Stimulated activated CD4-positive, alpha-beta T cell treated with anti-CD3 and anti-CD28 coated beads, Interleukin-15, amount 100 ng/mL, for 1 hour (primary cell): ENCODE data around the gene TESK2.
"Not testable (repeated sequence)": the region's sequence is repeated elsewhere in the genome, so short reads cannot be mapped to it uniquely, and the experiment has no call there.

ENCODE experiments used
- DNase-seq, 2 donors: peaks; one replicate each; pipeline ENCODE4 v3.0.0-alpha.2; 2020; ENCODE audit warnings: low read depth in 1 of 2, low spot score in 1 of 2

The TESK2 gene

DNA sequence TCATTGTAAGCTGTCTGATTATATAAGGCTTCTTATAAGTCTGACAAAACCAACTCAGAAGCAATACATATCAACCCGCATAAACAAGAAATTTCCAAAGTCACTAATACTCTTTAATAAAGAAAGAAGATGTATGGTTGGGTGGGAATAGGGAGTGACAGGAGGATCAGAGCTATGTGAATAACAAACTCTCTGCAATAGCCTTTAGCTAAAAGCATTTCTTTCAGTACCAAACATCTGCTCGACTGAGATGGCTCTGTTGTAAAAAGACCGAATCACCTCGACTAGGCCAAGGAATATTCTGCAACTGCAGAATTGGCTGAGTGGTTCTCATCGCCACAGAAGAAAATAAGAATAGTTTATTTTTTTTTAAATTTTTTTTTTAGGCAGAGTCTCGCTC lies 111.4 kb downstream of the TESK2 start:
- no peak for DNase-seq

DNA sequence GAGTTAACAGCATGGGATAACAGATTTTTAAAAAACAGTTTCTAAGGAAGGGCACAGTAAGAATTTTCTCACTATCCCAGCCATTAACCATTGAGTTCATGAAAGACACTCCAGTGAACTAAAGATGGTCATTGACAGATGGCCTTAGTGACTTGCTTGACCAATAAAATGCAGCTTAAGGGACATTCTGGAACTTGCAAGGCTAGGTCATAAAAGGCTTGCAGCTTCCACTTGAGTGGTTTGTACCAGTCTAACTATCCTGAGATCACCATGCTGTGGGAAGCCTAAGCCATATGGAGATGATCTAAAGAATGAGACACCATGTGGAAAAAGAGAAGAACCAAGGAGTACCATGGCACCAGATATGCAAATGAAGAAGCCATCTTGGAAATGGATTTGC lies 112.8 kb downstream of the TESK2 start:
- DNase-seq: no peak

DNA sequence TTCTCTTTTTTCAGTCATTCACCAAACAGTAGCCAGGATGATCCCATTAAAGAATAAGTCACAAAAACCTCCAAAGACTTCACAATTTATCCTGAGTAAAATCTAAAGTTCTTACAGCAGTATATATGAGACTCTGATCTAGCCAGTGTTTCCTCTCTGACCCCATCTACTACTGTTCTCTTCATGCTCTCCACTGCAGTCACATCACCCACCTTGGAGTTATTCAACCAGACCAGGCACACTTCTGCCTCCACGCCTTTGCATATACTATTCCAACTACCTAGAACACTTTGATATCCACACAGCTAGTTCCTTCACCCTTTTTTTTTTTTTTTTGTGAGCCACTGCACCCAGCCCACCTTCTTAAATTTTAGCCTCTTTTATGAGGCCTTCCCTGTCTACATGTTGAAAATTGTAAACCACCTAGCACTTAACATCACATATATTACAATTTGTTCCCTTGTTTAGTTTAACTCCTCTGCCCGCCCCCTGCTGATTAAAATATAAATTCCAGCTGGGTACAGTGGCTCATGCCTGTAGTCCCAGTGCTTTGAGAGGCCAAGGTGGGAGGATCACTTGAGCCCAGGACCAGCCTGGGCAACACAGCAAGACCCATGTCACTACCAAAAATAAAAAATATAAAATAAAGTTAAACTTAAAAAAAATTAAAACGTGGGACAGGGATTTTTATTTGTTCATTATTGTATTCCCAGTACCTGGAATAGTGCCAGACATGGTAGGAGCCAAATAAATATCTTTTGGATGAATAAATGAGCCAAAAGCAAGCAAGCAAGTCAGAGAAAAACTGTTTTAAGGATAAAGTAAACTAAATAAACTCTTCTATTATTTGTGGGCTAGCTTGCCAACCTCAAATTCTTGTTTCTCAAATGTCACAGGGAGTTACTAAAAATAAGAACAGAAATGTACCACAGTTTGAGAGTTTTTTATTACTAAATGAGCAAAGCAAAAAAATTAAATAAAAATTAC lies 115.6 kb downstream of the TESK2 start:
- no peak for DNase-seq

DNA sequence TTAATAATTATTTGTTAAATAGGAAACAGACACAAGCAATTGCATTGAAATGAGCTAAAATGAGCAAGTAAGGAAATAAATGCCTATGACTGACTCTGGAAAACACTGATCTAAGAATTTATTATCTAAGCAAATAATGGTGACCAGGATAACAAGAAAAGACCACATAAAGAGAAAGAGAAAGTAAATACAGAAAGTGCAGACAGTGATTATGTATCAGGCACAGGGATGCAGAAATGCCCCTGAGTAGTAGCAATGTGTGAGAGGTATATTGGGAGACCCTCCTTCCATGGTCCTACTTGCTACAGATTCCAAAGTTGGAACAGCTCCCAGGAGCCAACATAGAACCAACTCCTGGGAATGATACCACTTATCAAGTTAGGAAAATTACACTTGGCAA lies 117.4 kb downstream of the TESK2 start:
- DNase-seq: no peak

DNA sequence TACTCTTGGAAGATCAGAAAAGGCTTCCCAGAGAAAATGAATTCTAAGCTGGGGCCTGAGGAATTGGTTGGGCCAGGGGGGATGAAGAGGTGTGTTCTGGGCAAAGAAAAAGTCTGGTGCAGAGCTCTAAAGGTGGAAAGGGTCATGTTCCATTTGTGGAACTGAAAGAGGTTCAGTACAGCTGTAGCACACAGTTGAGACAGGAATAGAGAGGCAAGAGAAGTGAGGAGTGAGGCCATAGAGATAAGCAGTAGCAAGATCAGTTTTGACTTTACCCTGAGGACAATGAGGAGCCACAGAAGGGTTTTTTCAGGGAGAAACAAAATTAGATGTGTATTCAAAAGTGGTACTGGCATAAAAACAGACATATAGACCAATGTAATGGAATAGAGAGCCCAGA lies 120.4 kb downstream of the TESK2 start:
- no peak for DNase-seq

DNA sequence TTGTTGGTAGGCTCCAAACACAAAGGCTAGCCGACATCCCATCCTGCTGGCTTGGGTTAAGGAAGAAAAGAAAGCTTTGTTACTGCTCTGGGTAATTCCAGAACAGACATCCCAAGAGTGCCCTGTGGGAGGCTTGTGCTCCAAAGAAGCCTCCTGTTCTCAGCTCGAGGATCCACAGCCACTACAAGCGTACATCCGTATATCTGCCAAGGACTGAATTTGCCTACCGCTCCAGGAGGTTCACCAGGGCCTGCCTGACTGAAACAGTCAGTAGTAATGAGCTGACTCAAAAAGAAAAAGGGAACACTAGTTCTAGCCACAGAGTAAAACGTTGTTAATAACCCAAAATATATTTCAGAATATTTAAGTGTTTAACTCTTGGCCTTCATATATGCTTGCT lies 125.9 kb downstream of the TESK2 start:
- DNase-seq: no peak

DNA sequence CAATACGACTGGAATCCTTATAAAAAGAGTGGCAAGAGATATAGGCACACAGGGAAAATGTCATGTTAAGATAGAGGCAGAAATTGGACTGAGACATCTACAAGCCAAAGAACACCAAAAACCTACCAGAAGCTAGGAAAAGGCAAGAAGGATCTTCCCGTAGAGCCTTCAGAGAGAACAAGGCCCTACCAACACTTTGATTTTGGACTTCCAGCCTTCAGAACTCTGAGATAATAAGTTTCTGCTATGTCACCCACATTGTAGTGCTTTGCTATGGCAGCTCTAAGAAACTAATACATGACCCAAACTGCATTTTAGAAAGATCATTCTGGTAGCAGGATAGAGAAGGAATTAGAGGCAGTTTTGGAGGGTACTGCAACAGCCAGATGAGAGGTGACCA lies 126.7 kb downstream of the TESK2 start:
- no peak for DNase-seq

DNA sequence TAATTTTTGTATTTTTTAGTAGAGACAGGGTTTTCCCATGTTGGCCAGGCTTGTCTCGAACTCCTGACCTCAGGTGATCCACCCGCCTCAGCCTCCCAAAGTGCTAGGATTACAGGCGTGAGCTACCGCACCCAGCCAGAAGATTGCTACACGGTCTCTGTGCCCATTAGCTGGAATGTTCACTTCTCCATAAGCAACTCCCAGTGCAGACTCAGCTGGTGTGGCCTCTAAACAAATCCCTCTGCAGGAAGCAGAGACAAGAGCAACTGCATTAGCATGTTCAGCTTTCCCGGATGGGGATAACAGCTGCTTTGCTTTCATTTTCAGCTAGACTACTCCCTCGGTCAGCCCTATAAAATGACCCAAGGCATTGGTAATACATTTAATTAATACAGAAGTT lies 130.0 kb downstream of the TESK2 start:
- not testable (repeated sequence) for DNase-seq

DNA sequence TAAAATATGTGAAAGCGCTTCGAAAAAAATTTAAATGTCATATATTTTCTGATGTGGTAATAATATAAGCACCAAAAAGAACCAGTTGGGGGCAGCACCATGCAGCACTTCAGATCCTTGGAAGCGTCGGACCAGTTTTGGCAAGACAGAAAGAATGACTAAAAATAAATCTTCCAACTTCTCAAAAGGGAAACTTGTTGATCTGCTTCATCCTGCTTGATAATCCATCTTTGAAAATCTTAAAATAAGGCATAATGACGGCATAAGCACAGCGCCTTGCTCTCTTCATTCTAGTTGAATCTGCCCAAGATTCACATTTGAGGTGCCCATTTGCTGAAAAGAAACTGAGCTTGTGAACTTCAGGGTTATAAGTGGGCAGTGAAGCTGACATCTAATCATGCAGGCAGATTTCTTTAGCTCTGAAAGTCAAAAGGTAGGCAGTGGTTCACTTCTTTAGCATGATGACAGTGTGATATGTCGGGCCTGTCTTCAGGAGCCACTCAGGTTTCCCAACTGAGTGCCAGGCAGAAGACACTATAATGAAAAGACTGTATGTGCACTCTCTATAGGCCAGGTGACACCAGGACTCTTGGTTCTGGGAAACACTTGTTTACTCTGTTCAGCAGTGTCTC lies 131.0 kb downstream of the TESK2 start:
- no peak for DNase-seq

DNA sequence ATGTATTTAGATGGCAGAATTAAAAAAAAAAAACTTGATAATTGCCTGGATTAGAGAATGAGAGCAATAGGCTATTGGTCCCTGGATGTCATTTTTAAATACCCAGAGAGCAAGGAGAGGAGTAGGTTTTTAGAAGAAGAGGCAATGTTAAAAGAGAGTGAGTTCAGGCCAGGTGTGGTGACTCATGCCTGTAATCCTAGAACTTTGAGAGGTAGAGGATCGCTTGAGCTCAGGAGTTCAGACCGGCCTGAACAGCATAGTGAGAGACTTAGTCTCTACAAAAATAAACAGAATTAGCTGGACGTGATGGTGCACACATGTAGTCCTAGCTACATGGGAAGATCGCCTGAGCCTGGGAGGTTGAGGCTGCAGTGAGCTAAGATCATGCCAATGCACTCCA lies 134.8 kb downstream of the TESK2 start:
- no peak for DNase-seq

DNA sequence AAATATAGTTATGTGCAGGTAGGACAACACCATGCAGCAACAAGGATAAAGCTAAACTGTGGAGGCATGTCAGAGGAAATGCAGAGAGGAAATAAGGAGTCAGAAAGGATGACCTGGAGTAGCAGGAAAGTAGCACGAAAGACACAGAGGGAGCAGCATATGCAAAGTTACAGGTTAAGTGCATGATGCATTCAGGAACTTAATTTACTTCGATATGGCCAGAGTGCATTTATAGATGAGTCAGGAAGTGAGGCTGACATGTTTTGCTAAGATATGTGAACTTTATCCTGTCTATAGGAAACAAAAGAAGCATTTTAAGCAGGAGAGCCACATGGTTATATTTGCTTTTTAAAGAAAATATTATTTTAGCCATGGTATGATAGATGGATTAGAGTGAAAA lies 135.3 kb downstream of the TESK2 start:
- no peak for DNase-seq

DNA sequence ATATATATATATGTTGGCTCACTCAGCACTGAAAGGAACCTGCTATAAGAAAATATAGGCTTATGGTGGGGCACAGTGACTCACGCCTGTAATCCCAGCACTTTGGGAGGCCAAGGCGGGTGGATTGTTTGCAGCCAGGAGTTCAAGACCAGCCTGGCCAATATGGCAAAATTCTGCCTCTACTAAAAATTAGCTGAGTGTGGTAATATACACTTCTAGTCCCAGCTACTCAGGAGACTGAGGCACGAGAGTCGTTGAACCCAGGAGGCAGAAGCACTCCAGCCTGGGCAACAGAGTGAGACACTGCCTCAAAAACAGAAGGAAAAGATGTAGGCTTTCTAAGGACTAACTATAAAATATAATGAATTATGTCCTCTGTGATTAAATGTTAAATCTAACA lies 136.1 kb downstream of the TESK2 start:
- no peak for DNase-seq

DNA sequence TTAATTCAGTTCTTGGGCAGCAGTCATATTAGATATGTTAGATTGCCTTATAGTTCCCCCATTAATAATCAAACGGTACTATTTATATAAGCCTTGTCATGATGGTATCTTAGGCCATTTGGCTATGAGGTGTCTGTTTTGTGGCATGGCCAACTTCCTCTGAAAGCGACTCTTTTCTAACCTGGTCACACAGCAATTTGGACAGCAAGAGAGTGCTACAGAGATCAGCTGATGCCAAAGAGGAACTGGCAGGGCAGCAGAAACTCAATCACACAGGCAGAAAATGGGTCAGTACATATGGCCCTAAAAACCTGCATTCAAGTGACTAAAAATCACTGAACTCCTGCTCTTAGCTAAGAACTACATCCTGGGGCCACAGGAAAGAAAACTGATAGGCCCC lies 137.3 kb downstream of the TESK2 start:
- DNase-seq: no peak

DNA sequence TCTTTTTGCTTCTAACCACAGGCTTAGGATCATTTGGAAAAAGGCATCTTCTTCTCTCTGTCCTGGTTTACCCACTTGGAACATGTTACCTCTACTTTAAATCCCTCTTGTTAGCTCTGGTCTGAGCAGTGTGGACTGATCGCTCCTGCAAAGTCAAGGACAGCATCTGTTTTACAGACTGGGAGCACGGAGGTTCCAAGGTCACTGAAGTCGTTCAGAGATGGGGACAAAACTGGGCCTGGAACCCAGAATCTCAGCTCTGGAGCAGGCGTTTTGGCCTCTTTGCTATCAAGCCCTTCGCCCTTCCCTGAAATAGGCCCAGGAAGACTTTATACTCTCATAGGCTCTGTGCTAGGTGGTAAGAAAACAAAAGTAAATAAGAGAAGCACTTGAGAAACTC lies 139.5 kb downstream of the TESK2 start:
- no peak for DNase-seq

DNA sequence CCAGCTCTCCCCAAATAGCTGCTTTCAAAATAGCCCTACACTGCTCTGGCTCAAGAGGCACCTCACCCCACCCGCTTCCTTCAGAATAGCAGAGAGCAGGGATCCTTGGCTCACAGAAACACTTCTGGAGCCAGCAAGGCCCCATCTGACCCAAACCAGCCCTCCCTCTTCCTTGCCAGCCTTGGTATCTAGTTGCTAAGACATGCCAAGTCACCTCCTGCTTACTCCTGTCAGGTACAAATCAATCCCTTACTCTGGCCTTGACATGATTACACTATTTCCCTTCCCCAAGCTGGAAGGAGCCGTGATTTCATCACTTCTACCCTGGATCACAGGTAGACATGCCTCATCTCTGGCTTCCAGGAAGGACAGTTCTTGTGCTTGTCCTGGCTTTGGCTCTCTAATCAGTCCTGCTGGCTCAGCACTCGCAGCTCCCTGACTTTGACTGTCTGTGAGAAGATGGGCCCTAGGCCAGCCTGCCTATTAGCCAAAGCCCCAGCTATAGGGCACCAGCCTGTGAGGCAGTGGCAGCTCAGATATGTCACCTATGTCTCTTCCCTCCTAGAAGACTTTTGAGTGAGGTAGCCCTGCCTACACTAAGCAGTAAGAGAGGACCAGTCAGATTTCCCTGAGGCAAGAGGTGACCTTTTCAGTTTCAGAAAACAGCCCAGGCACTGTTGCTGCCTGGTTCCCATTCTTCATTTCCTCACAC lies 141.8 kb downstream of the TESK2 start:
- DNase-seq: no peak

DNA sequence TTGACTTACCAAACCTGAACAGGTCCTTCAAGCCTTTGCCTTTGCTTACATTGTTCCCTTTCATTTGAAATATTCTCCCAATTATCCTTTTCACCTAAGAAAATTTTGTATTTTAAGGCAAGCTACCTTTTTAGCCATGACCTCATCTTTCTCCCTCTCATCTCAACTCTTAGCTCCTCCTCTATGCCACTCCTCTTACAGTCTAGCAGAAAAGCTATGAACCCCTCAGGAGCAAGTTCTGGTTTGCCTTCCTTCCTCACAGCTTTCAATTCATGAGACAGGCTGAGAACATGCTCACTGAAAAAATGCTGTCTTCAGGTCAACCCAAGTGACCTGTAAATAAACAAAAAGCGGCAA lies 142.4 kb downstream of the TESK2 start:
- DNase-seq: no peak

DNA sequence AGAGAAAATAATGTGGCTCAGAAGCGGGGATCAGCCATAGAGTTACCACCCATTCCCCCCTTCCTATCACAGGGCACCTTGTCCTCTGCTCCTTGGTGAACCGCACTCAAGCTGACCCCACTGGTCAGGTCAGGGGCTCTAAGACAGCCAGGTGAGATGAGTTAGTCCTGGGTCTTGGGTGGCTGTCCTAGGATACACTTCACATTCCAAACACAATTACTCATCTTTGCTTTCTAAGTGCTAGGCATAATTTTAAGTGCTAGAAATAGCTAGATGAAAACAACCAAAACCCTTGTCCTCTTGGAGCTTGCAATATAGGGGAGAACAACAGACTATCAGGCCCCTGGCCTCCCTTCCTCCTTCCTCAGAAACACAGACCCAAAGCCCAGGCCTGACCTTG lies 142.9 kb downstream of the TESK2 start:
- DNase-seq: no peak

DNA sequence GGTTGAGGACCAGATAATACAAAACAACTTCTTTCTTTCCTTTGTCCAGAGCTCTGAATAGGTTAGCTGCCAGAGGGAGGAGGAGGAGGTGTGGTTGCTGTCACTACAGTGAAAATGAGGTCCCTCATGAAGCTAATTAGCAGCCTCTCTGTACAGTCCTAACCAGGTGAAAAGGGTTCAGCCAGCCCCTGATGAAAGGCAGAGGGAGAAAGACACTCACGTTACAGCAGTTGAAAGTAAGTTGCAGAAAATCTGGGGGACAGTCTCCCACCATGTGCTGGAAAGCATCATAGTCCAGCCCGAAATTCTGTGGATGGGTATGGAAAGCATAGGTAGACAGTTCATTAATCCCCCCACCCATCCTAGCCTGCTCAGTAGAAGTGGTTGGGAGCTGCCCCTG lies 144.5 kb downstream of the TESK2 start:
- no peak for DNase-seq

DNA sequence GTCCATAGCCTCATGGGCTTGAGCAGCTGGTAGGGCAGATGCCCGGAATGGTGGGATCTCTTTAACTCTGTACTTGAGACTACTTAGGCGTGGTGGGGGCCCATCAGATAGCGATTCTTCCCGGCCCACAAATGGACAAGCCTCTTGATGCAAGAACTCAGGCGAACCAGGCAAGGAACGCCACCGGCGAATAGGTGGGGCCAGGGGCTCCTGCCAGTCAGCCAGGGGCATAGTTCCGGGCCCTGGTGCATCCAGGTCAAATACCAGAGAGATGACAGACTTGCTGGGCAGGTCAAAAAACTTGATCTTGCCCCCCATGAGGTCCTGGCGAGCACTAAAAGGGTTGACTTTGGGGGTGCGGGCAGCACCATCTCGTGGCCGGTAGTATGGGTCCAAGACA lies 145.9 kb downstream of the TESK2 start:
- no peak for DNase-seq

DNA sequence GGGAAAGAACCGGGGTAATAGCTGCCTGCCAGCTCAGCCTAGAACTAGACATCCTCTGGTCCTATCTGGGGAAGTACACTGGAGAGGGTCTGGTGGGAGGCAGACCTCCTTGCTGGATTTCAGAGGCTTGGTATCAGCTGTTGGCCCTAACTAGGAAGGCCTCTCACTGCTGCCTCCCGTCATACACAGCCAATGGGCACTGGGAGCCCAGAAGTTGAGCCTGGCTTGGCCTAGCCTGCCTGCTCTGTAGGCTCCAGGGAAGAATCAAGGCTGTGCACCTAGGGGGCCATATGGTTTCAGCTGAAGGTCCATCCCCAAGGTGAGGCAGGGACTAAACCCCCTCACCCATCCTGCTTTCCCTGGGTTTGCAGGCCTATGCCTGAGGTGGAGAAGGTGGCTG lies 146.5 kb downstream of the TESK2 start:
- no peak for DNase-seq

DNA sequence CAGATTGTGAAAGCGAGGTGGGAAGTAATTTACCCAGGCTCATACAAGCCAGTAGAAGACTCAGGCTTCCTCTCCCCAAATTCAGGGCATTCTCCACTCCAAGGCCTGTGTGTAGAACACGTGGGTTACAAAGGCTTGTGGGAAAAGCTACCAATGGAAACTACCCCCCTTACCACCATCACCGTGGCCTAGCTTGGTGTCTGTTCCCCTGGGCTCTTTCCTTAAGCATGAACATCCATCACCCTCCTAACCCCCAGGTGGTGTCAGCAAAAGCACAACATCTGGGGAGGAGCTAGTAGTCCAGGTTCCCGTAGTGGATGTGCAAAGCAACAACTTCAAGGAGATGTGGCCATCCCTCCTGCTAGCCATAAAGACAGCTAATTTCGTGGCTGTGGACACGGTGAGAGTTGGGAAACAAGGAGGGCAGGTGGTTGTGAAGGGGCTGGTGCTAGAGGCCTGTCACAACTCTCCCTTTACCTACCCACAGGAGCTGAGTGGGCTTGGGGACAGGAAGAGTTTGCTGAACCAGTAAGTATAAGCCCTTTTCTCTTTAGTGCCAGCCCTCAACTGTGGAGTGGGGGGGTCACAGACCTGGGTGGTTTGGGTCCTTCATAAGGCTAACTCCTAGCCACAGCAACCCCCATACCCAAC lies 150.0 kb downstream of the TESK2 start:
- DNase-seq: no peak
